ENCODE data around the gene MTMR8.

Gene MTMR8

GRCh38 chrX:64306712-64307111, 88.5 kb downstream of the MTMR8 start:
- no peak for DNase-seq (ENCODE audit: low read depth)

- no peak for DNase-seq (ENCODE audit: low read depth)
These were observed 104.1 kb downstream of the MTMR8 start for GRCh38 chrX:64291123-64291522.

- no peak for DNase-seq (ENCODE audit: low read depth)
These were observed 130.0 kb downstream of the MTMR8 start for GRCh38 chrX:64265265-64265664.

GRCh38 chrX:64230123-64230970, 164.9 kb downstream of the MTMR8 start, which contains the start of gene ASB12:
Gene ASB12 (minus strand): TSS chrX:64230607. CDS start chrX:64225650, 4,957 bp downstream.
- DNase-seq (ENCODE audit: low read depth) = no peak

GRCh38 chrX:64229154-64229553, 166.1 kb downstream of the MTMR8 start:
- DNase-seq (ENCODE audit: low read depth) = no peak

All from EH (cell line).